ENCODE measurements around the gene SLC26A11.

SLC26A11 gene

GRCh38 chr17:80185968-80186367 is 34.3 kb upstream of the SLC26A11 start:
- in situ Hi-C loops (cut with HindIII; ENCODE audit: low sequenced_read_pairs), result no loop called here
- DNase-seq (ENCODE audit: low read depth), result no peak
- TF ChIP-seq CTCF (IDR thresholded peaks at IDR 0.05; ENCODE audit: low read depth, low read length, missing control alignments), result no peak
- no peak overlapping the region for H3K4me3 ChIP-seq (ENCODE audit: low read depth, low read length)

GRCh38 chr17:80187090-80187489 is 33.1 kb upstream of the SLC26A11 start:
- no peak for TF ChIP-seq CTCF (IDR thresholded peaks at IDR 0.05; ENCODE audit: low read depth, low read length, missing control alignments)
- no peak overlapping the region for H3K4me3 ChIP-seq (ENCODE audit: low read depth, low read length)
- no peak for DNase-seq (ENCODE audit: low read depth)
- in situ Hi-C loops (cut with HindIII; ENCODE audit: low sequenced_read_pairs), result no loop called here

- no peak for DNase-seq (ENCODE audit: low read depth)
- no peak overlapping the region for H3K4me3 ChIP-seq (ENCODE audit: low read depth, low read length)
- no peak for TF ChIP-seq CTCF (IDR thresholded peaks at IDR 0.05; ENCODE audit: low read depth, low read length, missing control alignments)
- in situ Hi-C loops (cut with HindIII; ENCODE audit: low sequenced_read_pairs), result no loop called here
Observed at GRCh38 chr17:80187515-80187941, 32.7 kb upstream of the SLC26A11 start.

GRCh38 chr17:80189611-80190010 is 30.6 kb upstream of the SLC26A11 start:
- in situ Hi-C loops (cut with HindIII; ENCODE audit: low sequenced_read_pairs), result no loop called here
- DNase-seq (ENCODE audit: low read depth), result no peak
- no peak overlapping the region for H3K4me3 ChIP-seq (ENCODE audit: low read depth, low read length)
- no peak for TF ChIP-seq CTCF (IDR thresholded peaks at IDR 0.05; ENCODE audit: low read depth, low read length, missing control alignments)

DNA sequence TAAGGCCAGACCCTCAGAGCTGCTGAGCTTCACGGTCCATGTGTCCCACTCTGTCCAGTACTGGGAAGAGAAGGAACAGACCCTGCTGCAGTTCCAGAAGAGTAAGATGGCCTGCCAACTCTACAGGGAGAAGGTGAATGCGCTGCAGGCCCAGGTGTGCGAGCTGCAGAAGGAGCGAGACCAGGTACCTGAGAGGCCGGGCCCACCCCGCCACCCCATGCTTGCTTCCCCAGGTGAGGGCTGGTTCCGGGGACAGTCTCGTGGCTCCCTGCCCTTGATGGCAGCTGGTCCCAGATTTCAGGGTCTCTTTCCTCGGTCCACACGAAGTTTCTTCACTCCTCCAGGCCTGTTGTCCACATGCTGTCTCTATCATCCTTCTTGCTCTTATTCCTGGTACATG is 29.5 kb upstream of the SLC26A11 start:
- in situ Hi-C loops (cut with HindIII; ENCODE audit: low sequenced_read_pairs), result no loop called here
- no peak for TF ChIP-seq CTCF (IDR thresholded peaks at IDR 0.05; ENCODE audit: low read depth, low read length, missing control alignments)
- DNase-seq (ENCODE audit: low read depth), result no peak
- no peak overlapping the region for H3K4me3 ChIP-seq (ENCODE audit: low read depth, low read length)

GRCh38 chr17:80191192-80191591 is 29.0 kb upstream of the SLC26A11 start:
- no peak overlapping the region for H3K4me3 ChIP-seq (ENCODE audit: low read depth, low read length)
- no peak for DNase-seq (ENCODE audit: low read depth)
- no peak for TF ChIP-seq CTCF (IDR thresholded peaks at IDR 0.05; ENCODE audit: low read depth, low read length, missing control alignments)
- in situ Hi-C loops (cut with HindIII; ENCODE audit: low sequenced_read_pairs), result no loop called here
